DMS 273 (cell line): ENCODE data around the gene ELMO1.

Source experiments
- DNase-seq: peaks from one replicate; lab custom pipeline; 2025; ENCODE audit not compliant: unreplicated experiment; lab: John Stamatoyannopoulos, UW

Gene ELMO1

GRCh38 chr7:37352251-37352880, 96.3 kb downstream of the ELMO1 start:
- no peak for DNase-seq

GRCh38 chr7:37351716-37352115, 96.9 kb downstream of the ELMO1 start:
- DNase-seq: no peak

- DNase-seq: no peak
These were observed 98.6 kb downstream of the ELMO1 start for GRCh38 chr7:37349979-37350590.

GRCh38 chr7:37348982-37349381, 99.7 kb downstream of the ELMO1 start:
- peak; percentile 54 for DNase-seq

- DNase-seq: no peak
These were observed 101.9 kb downstream of the ELMO1 start for GRCh38 chr7:37346761-37347160.

GRCh38 chr7:37344886-37345579, 103.6 kb downstream of the ELMO1 start:
- DNase-seq: no peak

GRCh38 chr7:37342688-37343471, 105.8 kb downstream of the ELMO1 start:
- no peak for DNase-seq

GRCh38 chr7:37342176-37342687, 106.4 kb downstream of the ELMO1 start:
- DNase-seq: no peak

GRCh38 chr7:37341033-37341630, 107.5 kb downstream of the ELMO1 start:
- DNase-seq: no peak

GRCh38 chr7:37338966-37339365, 109.7 kb downstream of the ELMO1 start:
- DNase-seq: no peak

- no peak for DNase-seq
These were observed 111.1 kb downstream of the ELMO1 start for GRCh38 chr7:37337522-37337921.

GRCh38 chr7:37336259-37336658, 112.4 kb downstream of the ELMO1 start:
- DNase-seq: no peak

- DNase-seq: no peak
These were observed 115.6 kb downstream of the ELMO1 start for GRCh38 chr7:37333075-37333474.

GRCh38 chr7:37332243-37333016, 116.2 kb downstream of the ELMO1 start:
- DNase-seq: no peak

GRCh38 chr7:37330775-37331174, 117.9 kb downstream of the ELMO1 start:
- DNase-seq: no peak

GRCh38 chr7:37329940-37330339, 118.7 kb downstream of the ELMO1 start:
- no peak for DNase-seq

- DNase-seq: no peak
These were observed 121.4 kb downstream of the ELMO1 start for GRCh38 chr7:37327288-37327687.

- peak; percentile 25 for DNase-seq
These were observed 124.7 kb downstream of the ELMO1 start for GRCh38 chr7:37323966-37324365.

GRCh38 chr7:37322831-37323230, 125.8 kb downstream of the ELMO1 start:
- no peak for DNase-seq

- peak; percentile 16 for DNase-seq
These were observed 127.7 kb downstream of the ELMO1 start for GRCh38 chr7:37320848-37321468.
